ENCODE measurements around the gene TTLL9.

GRCh38 chr20:31831771-31832306, 38.6 kb upstream of the TTLL9 start:
- TF ChIP-seq CTCF (IDR thresholded peaks at IDR 0.05; ENCODE audit: low read depth, low read length) (no peak), POLR2A (IDR thresholded peaks at IDR 0.05; ENCODE audit: extremely low read depth, insufficient read length) (no peak)

Data from NB4 (cell line).